LNCaP clone FGC (cell line): ENCODE data around the gene RPL7L1.

ENCODE experiments used
- DNase-seq: peaks from one replicate; pipeline ENCODE4 v3.0.0-alpha.2; 2011; ENCODE audit warnings: low read depth
- H3K4me3 ChIP-seq: 2 replicates; pipeline ENCODE4 v1.5.1; 2011; ENCODE audit warnings: mild to moderate bottlenecking, low read depth, low read length, control low read depth
- TF ChIP-seq, protein P1 (sequence below): IDR thresholded peaks from 2 replicates; pipeline ENCODE4 v1.5.1; 2012; ENCODE audit warnings: mild to moderate bottlenecking; ENCODE audit not compliant: control insufficient read depth, insufficient read depth; ENCODE audit errors: extremely low read depth

Gene RPL7L1

DNA sequence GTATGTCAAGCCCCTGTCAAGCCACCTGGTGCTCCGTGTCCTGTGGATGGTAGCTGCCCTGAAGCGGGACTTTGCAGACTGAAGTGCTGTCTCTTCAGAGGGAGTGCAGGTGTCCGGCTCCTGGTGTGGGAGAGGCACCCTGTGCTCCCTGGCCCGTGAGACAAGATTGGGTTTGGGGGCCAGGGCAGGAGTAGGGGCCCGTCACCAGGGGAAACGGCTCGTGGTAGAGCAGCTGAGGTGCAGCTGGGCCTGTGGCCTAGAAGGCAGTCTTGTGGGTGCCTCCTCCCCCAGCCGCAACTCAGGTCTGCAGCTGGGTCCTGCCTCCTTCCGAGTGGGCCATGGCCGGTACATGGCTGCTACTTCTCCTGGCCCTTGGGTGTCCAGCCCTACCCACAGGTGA lies 36.3 kb downstream of the RPL7L1 start, which contains the start of gene PTCRA:
Gene PTCRA (plus strand): TSS at position 322 of the 400 bp plus-strand sequence. CDS start 17 bp downstream, at position 339.
- DNase-seq = no peak
- TF ChIP-seq, protein P1, sequence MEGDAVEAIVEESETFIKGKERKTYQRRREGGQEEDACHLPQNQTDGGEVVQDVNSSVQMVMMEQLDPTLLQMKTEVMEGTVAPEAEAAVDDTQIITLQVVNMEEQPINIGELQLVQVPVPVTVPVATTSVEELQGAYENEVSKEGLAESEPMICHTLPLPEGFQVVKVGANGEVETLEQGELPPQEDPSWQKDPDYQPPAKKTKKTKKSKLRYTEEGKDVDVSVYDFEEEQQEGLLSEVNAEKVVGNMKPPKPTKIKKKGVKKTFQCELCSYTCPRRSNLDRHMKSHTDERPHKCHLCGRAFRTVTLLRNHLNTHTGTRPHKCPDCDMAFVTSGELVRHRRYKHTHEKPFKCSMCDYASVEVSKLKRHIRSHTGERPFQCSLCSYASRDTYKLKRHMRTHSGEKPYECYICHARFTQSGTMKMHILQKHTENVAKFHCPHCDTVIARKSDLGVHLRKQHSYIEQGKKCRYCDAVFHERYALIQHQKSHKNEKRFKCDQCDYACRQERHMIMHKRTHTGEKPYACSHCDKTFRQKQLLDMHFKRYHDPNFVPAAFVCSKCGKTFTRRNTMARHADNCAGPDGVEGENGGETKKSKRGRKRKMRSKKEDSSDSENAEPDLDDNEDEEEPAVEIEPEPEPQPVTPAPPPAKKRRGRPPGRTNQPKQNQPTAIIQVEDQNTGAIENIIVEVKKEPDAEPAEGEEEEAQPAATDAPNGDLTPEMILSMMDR = no peak
- no peak within 1 kb of the TSS for H3K4me3 ChIP-seq

DNA sequence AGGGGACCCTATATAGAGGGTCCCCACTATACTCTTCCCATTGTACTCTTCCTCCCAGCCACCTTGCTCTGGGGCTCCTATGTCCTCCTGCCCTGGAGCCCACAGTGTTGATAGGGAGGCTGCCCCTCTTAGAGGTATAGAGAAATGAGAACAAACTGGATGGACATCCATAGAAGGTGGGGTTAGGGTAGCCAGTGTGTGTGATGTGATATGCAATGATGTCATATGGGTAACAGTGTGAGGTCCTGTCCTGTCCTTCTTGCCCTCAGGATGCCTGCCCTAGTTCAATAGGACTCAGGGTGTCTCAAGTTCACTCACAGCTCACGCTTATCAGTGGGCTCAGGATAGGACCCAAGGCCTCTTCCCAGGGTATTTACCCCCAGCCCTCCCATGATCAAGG lies 36.9 kb downstream of the RPL7L1 start:
- no peak for DNase-seq
- TF ChIP-seq, protein P1 = no peak
- H3K4me3 ChIP-seq = no peak overlapping the region

DNA sequence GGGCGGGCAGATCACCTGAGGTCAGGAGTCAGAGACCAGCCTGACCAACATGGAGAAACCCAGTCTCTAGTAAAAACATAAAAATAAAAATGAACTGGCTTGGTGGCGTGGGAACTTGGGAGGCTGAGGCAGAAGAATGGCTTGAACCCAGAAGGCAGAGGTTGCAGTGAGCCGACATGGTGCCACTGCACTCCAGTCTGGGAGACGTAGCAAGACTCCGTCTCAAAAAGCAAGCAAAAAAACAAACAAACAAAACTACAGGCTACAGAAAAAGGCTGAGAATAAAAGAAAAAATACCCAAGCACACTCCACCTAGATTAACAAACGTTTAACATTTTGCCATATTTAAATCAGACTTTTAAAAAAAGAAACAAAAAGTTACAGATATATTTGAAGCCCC lies 42.4 kb downstream of the RPL7L1 start:
- TF ChIP-seq, protein P1 = no peak
- H3K4me3 ChIP-seq = no peak overlapping the region
- DNase-seq = no peak

DNA sequence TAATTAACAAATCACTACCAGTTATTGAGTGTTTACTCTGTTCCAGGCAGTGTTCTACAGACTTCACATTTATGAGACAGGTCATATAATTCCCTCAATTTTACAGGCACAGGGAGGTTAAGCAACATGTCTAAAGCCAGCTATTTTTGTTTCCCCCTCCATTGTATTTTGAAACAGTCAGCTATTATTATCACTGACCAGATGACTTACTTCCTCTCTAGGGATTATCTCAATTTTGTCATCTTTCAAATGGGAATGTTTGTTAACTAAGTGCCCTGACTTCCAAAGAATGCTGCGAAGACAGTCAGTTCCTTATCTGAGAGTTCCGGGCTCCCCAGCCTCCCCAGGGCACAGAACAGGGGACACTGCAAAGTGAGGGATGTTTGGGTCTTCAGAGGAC lies 44.2 kb downstream of the RPL7L1 start:
- peak; percentile 64 for DNase-seq
- TF ChIP-seq, protein P1 = no peak
- no peak overlapping the region for H3K4me3 ChIP-seq

DNA sequence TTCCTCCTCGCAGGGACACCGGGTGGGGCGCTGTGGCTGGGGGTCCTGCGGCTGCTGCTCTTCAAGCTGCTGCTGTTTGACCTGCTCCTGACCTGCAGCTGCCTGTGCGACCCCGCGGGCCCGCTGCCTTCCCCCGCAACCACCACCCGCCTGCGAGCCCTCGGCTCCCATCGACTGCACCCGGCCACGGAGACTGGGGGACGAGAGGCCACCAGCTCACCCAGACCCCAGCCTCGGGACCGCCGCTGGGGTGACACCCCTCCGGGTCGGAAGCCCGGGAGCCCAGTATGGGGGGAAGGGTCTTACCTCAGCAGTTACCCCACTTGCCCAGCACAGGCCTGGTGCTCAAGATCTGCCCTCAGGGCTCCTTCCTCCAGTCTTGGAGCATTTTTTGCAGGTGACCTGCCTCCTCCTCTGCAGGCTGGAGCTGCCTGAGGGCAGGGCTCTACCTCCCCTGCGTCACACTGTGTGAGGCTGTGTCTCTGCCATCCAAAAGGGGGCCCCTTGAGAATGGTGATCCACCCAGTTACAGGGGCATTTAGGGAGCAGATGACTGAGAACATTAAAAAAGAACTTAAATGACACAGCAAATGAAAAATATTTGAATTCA lies 45.9 kb downstream of the RPL7L1 start:
- DNase-seq = no peak
- TF ChIP-seq, protein P1 = no peak
- H3K4me3 ChIP-seq = no peak overlapping the region

DNA sequence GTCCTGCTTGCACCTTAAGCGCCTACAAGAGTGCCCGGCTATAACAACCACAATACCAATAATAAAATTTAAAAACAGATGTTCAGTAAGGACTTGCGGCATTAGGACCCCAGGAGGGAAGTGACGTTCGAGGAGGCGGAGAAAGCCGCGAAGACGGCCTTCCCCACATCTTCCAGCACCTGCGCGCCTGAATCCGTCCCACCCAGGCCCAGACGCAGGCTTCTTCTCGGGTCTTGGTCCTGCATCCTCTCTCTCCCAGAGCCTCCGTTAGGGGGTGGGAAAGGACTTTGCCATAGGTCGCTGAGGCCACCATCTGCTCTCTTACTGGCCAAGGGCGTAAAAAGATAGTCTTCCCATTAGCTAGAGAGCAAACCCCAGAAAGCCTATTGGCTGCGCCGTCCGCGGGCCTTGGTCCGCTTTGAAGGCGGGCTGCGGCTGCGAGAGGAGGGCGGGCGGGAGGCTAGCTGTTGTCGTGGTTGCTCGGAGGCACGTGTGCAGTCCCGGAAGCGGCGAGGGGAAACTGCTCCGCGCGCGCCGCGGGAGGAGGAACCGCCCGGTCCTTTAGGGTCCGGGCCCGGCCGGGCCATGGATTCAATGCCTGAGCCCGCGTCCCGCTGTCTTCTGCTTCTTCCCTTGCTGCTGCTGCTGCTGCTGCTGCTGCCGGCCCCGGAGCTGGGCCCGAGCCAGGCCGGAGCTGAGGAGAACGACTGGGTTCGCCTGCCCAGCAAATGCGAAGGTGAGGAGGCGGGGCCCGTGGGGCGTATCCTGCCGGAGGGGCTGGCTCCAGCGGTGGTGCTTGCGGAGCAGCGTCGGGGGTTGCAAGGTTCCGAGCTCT lies 49.8 kb downstream of the RPL7L1 start, which contains the start of gene CNPY3:
Gene CNPY3 (plus strand): TSS at position 495 of the 835 bp plus-strand sequence. CDS start 91 bp downstream, at position 586.
- TF ChIP-seq, protein P1 = no peak
- peak within 1 kb of the TSS; percentile 81 for H3K4me3 ChIP-seq

More for the DNA sequence above, 49.8 kb downstream of the RPL7L1 start, which contains the start of gene CNPY3:
- DNase-seq = peak; percentile 96
